Tibial artery (tissue), 4 donors: ENCODE measurements around the gene TXNL1.

Experiments
- DNase-seq, 2 donors: peaks; one replicate each; pipeline ENCODE4 v3.0.0-alpha.2; 2019
- H3K27ac ChIP-seq, 2 donors: fragments of 200-600 bp; sonication (generic) in 1 of 2; 1 replicate in 1 of 2; 2 replicates in 1 of 2; pipeline ENCODE4 v1.5.1; 2018 to 2019; ENCODE audit warnings: mild to moderate bottlenecking in 1 of 2
- H3K27me3 ChIP-seq, 2 donors: fragments of 200-600 bp; sonication (generic) in 1 of 2; one replicate each; pipeline versions ENCODE4 v1.5.1 to v1.6.0; 2016 to 2019
- H3K36me3 ChIP-seq, 3 donors: fragments of 200-600 bp; sonication (generic) in 2 of 3; one replicate each; pipeline ENCODE4 v1.5.1; 2016 to 2019; ENCODE audit warnings: mild to moderate bottlenecking in 2 of 3
- H3K4me1 ChIP-seq, 4 donors: fragments of 200-600 bp; sonication (generic) in 2 of 4; 1 replicate in 3 of 4; 2 replicates in 1 of 4; pipeline ENCODE4 v1.5.1; 2016 to 2019
- H3K4me3 ChIP-seq, 2 donors: fragments of 200-600 bp; sonication (generic) in 1 of 2; 1 replicate in 1 of 2; 2 replicates in 1 of 2; pipeline ENCODE4 v1.5.1; 2018 to 2019; ENCODE audit warnings: mild to moderate bottlenecking in 2 of 2
- H3K9me3 ChIP-seq, 3 donors: fragments of 200-600 bp; sonication (generic) in 1 of 3; one replicate each; pipeline ENCODE4 v1.5.1; 2016 to 2019
- intact Hi-C: fragments of 100-400 bp; cut with DNase I; formaldehyde crosslinking; loops from one replicate; pipeline ENCODE4 v1.15.0; 2023; ENCODE audit warnings: low total_unique reads
- TF ChIP-seq, protein P1 (sequence below), 2 experiments: fragments of 200-600 bp in 1 of 2; fragments of 450-650 bp in 1 of 2; IDR thresholded peaks; one replicate each; pipeline ENCODE4 v1.5.1; 2017 to 2019; ENCODE audit warnings: antibody characterized with exemption in 2 of 2, mild to moderate bottlenecking in 1 of 2, moderate library complexity in 1 of 2

The TXNL1 gene

DNA sequence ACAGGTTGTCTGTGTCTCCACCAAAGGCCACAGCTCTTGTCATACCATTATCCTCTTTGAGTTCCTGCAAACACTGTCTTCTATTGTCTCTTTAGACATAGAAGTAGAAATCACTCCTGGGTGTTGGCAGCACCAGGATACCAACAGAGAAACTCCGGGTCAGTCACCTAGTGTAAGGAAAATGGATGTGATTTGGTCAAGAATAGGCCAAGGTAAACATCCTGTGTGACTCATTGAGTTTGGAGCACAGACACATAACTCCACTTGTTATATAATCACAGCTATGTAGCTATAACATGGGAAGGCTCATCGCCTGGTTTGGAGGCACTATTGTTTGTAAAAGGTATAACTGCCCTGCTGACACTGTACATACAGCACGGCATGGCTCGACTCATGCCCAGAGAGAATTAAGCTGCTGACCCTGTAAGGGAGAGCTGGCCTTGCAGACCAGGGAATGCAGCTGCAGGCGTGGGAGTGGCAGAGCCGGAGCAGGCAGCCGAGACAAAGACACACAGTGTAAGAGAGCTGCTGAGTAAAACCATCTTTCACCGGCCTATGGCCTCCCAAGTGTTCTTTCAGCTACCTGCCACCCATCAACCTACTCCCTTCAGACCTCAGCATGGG is 3.4 kb upstream of the TXNL1 start:
- no peak overlapping the region for H3K4me3 ChIP-seq
- intact Hi-C loops: no loop called here
- DNase-seq: no peak

GRCh38 chr18:56639571-56639970 is 1.2 kb upstream of the TXNL1 start:
- intact Hi-C loops: no loop called here
- Histone ChIP-seq H3K36me3 (no peaks in the 10 kb centered on the region), H3K4me1 (peaks cover 0 to 26% (median 10%) of the 10 kb centered on the region in 4 donors), H3K27ac (peak overlapping the region; percentile 94), H3K4me3 (no peak overlapping the region), H3K27me3 (no peaks in the 10 kb centered on the region), H3K9me3 (no peaks in the 10 kb centered on the region)
- TF ChIP-seq, protein P1, sequence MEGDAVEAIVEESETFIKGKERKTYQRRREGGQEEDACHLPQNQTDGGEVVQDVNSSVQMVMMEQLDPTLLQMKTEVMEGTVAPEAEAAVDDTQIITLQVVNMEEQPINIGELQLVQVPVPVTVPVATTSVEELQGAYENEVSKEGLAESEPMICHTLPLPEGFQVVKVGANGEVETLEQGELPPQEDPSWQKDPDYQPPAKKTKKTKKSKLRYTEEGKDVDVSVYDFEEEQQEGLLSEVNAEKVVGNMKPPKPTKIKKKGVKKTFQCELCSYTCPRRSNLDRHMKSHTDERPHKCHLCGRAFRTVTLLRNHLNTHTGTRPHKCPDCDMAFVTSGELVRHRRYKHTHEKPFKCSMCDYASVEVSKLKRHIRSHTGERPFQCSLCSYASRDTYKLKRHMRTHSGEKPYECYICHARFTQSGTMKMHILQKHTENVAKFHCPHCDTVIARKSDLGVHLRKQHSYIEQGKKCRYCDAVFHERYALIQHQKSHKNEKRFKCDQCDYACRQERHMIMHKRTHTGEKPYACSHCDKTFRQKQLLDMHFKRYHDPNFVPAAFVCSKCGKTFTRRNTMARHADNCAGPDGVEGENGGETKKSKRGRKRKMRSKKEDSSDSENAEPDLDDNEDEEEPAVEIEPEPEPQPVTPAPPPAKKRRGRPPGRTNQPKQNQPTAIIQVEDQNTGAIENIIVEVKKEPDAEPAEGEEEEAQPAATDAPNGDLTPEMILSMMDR (IDR thresholded peaks at IDR 0.05): no peak
- no peak for DNase-seq

More for the DNA sequence above, 3.4 kb upstream of the TXNL1 start:
- no peaks in the 10 kb centered on the region for H3K36me3 ChIP-seq
- no peaks in the 10 kb centered on the region for H3K9me3 ChIP-seq
- H3K4me1 ChIP-seq: peaks cover 0 to 4% (median 1%) of the 10 kb centered on the region in 4 donors
- TF ChIP-seq, protein P1 (IDR thresholded peaks at IDR 0.05): no peak
- H3K27ac ChIP-seq: no peak overlapping the region
- H3K27me3 ChIP-seq: no peaks in the 10 kb centered on the region

GRCh38 chr18:56639104-56639381 is 651 bp upstream of the TXNL1 start:
- no peaks in the 10 kb centered on the region for H3K36me3 ChIP-seq
- peak overlapping the region; percentile 77 to 78 for H3K4me3 ChIP-seq
- intact Hi-C loops: no loop called here
- DNase-seq: no peak
- TF ChIP-seq, protein P1 (IDR thresholded peaks at IDR 0.05): no peak
- peaks cover 0 to 29% (median 12%) of the 10 kb centered on the region in 4 donors for H3K4me1 ChIP-seq
- H3K27me3 ChIP-seq: no peaks in the 10 kb centered on the region
- H3K27ac ChIP-seq: peak overlapping the region; percentile 94
- no peaks in the 10 kb centered on the region for H3K9me3 ChIP-seq

- H3K4me3 ChIP-seq: peak overlapping the region; percentile 77 to 78
- H3K27me3 ChIP-seq: no peaks in the 10 kb centered on the region
- DNase-seq: peak in 1 of 2 donors; percentile 70
- H3K9me3 ChIP-seq: no peaks in the 10 kb centered on the region
- H3K27ac ChIP-seq: peak overlapping the region; percentile 94
- intact Hi-C loops: loop anchor here (1.0 kb wide), 1 partner anchor 14 kb away; the partner anchor contains the start of gene WDR7
- peaks cover 0 to 29% (median 12%) of the 10 kb centered on the region in 4 donors for H3K4me1 ChIP-seq
- TF ChIP-seq, protein P1 (IDR thresholded peaks at IDR 0.05): no peak
- H3K36me3 ChIP-seq: no peaks in the 10 kb centered on the region
Measured at GRCh38 chr18:56637711-56638231, 621 bp downstream of the TXNL1 start.

DNA sequence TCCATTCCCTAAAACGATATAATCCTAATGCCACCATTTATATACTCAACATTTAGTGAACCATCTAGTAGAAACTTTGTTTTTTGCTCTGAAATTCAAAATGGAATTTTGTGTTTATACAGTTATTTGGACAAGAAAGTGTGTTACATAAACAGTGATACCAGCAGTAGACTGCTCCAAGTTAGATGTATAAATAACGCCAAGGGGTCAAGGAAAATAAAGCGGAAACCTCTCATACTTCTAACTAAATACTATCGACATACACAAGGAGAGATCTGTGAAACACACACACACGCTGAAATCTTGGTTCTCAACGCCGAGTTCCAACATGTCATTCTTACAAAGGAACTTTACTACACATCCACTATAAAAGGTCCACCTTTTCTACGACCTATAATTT is 1.2 kb downstream of the TXNL1 start:
- H3K9me3 ChIP-seq: no peaks in the 10 kb centered on the region
- H3K27me3 ChIP-seq: no peaks in the 10 kb centered on the region
- DNase-seq: no peak
- TF ChIP-seq, protein P1 (IDR thresholded peaks at IDR 0.05): no peak
- peak overlapping the region; percentile 94 for H3K27ac ChIP-seq
- no peaks in the 10 kb centered on the region for H3K36me3 ChIP-seq
- peaks cover 0 to 33% (median 15%) of the 10 kb centered on the region in 4 donors for H3K4me1 ChIP-seq
- peak overlapping the region; percentile 77 to 78 for H3K4me3 ChIP-seq
- intact Hi-C loops: no loop called here
